Measurements from ENCODE around the gene PDHA1. TPM values are rescaled to one million over a fixed set of nuclear protein-coding genes. Genes with fewer than 3 reads are reported as not detected.
A peak's percentile ranks its signal among the peaks of the same experiment; 100 is the strongest.

The PDHA1 gene
- total RNA-seq, 1 donor = 26.4 TPM

DNA sequence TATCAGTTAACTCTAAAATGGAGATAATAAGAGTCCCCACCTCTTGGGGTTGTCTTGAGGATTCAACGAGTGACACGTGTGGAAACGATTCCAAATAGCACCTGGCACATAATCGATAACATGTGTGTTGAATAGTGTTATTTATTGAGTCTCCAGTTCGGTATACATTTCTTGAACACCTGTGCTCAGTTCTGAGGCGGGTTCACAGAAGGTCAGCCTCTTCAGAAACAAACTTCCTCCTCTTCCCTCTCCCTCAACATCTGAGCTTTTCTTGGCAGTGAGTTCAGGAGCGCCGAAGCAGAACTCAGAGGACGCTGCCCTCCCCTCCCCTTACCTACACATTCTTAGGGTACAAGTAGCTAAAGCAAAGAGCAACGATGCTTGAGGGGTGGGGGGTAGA, 934 bp downstream of the PDHA1 start:
- peaks cover 5% of the 10 kb centered on the region for H3K4me1 ChIP-seq (ENCODE audit: insufficient read depth, low read length)
- no peak for TF ChIP-seq CTCF (IDR thresholded peaks at IDR 0.05; ENCODE audit: extremely low read depth, low read depth, low read length)
- no peaks in the 10 kb centered on the region for H4K20me1 ChIP-seq (ENCODE audit: insufficient read depth, low read length)
- H3K27ac ChIP-seq (ENCODE audit: low read depth, low read length) = peak overlapping the region; percentile 69
- no peaks in the 10 kb centered on the region for H3K36me3 ChIP-seq (ENCODE audit: insufficient read depth, low read length)
- H2AFZ ChIP-seq (ENCODE audit: low read length) = no peak overlapping the region
- no peak for DNase-seq (ENCODE audit: insufficient read length, low spot score, missing footprints)
- H3K9me3 ChIP-seq (ENCODE audit: low read depth, low read length) = no peaks in the 10 kb centered on the region
- H3K27me3 ChIP-seq (ENCODE audit: insufficient read depth, low read length) = no peaks in the 10 kb centered on the region
- peak overlapping the region; percentile 82 for H3K4me2 ChIP-seq (ENCODE audit: insufficient read depth, low read length)
- peak overlapping the region; percentile 80 for H3K4me3 ChIP-seq (ENCODE audit: insufficient read depth, low read length)
- peaks cover 31% of the 10 kb centered on the region for H3K79me2 ChIP-seq (ENCODE audit: insufficient read depth, low read length)

DNA sequence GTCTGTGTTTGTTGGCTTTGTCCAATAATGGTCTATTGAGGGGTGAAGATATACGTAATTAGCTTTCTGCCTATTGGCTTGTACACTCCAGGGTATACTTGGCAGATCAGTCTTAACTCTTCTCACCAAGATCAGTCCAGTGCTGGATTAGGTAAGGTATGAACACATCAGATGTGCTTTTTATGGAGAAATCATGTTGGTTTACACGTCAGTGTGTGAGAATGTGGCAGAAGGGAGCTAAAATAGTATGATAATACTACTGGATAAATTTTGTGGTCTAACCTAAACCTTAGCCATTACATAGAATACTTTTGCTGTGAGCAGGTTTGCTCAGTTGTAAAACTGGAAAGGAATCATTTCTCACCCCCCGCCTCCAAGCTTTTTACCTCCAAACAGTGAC, 4.2 kb downstream of the PDHA1 start:
- no peak overlapping the region for H3K4me3 ChIP-seq (ENCODE audit: insufficient read depth, low read length)
- H3K79me2 ChIP-seq (ENCODE audit: insufficient read depth, low read length) = peaks cover 31% of the 10 kb centered on the region
- peak overlapping the region; percentile 21 for H3K27ac ChIP-seq (ENCODE audit: low read depth, low read length)
- no peak overlapping the region for H2AFZ ChIP-seq (ENCODE audit: low read length)
- peaks cover 15% of the 10 kb centered on the region for H3K36me3 ChIP-seq (ENCODE audit: insufficient read depth, low read length)
- no peaks in the 10 kb centered on the region for H3K27me3 ChIP-seq (ENCODE audit: insufficient read depth, low read length)
- no peak for DNase-seq (ENCODE audit: insufficient read length, low spot score, missing footprints)
- H3K4me2 ChIP-seq (ENCODE audit: insufficient read depth, low read length) = no peak overlapping the region
- no peaks in the 10 kb centered on the region for H4K20me1 ChIP-seq (ENCODE audit: insufficient read depth, low read length)
- no peaks in the 10 kb centered on the region for H3K9me3 ChIP-seq (ENCODE audit: low read depth, low read length)
- H3K4me1 ChIP-seq (ENCODE audit: insufficient read depth, low read length) = peaks cover 5% of the 10 kb centered on the region
- TF ChIP-seq CTCF (IDR thresholded peaks at IDR 0.05; ENCODE audit: extremely low read depth, low read depth, low read length) = no peak

GRCh38 chrX:19349264-19349663, 5.5 kb downstream of the PDHA1 start:
- Histone ChIP-seq H3K36me3 (ENCODE audit: insufficient read depth, low read length) (peaks cover 28% of the 10 kb centered on the region), H3K79me2 (ENCODE audit: insufficient read depth, low read length) (peaks cover 26% of the 10 kb centered on the region), H3K4me2 (ENCODE audit: insufficient read depth, low read length) (no peak overlapping the region), H3K27ac (ENCODE audit: low read depth, low read length) (no peak overlapping the region), H4K20me1 (ENCODE audit: insufficient read depth, low read length) (no peaks in the 10 kb centered on the region), H3K4me3 (ENCODE audit: insufficient read depth, low read length) (no peak overlapping the region), H3K27me3 (ENCODE audit: insufficient read depth, low read length) (no peaks in the 10 kb centered on the region), H2AFZ (ENCODE audit: low read length) (no peak overlapping the region), H3K4me1 (ENCODE audit: insufficient read depth, low read length) (peaks cover 5% of the 10 kb centered on the region), H3K9me3 (ENCODE audit: low read depth, low read length) (no peaks in the 10 kb centered on the region)
- DNase-seq (ENCODE audit: insufficient read length, low spot score, missing footprints) = no peak
- no peak for TF ChIP-seq CTCF (IDR thresholded peaks at IDR 0.05; ENCODE audit: extremely low read depth, low read depth, low read length)

- no peak for TF ChIP-seq CTCF (IDR thresholded peaks at IDR 0.05; ENCODE audit: extremely low read depth, low read depth, low read length)
- no peak overlapping the region for H3K27ac ChIP-seq (ENCODE audit: low read depth, low read length)
- H3K27me3 ChIP-seq (ENCODE audit: insufficient read depth, low read length) = no peaks in the 10 kb centered on the region
- peaks cover 11% of the 10 kb centered on the region for H3K79me2 ChIP-seq (ENCODE audit: insufficient read depth, low read length)
- no peaks in the 10 kb centered on the region for H4K20me1 ChIP-seq (ENCODE audit: insufficient read depth, low read length)
- H3K4me1 ChIP-seq (ENCODE audit: insufficient read depth, low read length) = no peaks in the 10 kb centered on the region
- no peak overlapping the region for H3K4me3 ChIP-seq (ENCODE audit: insufficient read depth, low read length)
- H3K4me2 ChIP-seq (ENCODE audit: insufficient read depth, low read length) = no peak overlapping the region
- H3K36me3 ChIP-seq (ENCODE audit: insufficient read depth, low read length) = peaks cover 28% of the 10 kb centered on the region
- no peak overlapping the region for H2AFZ ChIP-seq (ENCODE audit: low read length)
- no peaks in the 10 kb centered on the region for H3K9me3 ChIP-seq (ENCODE audit: low read depth, low read length)
- DNase-seq (ENCODE audit: insufficient read length, low spot score, missing footprints) = no peak
These were observed 7.2 kb downstream of the PDHA1 start for GRCh38 chrX:19350941-19351384.
